ENCODE measurements around the gene RRAGD.

DNA sequence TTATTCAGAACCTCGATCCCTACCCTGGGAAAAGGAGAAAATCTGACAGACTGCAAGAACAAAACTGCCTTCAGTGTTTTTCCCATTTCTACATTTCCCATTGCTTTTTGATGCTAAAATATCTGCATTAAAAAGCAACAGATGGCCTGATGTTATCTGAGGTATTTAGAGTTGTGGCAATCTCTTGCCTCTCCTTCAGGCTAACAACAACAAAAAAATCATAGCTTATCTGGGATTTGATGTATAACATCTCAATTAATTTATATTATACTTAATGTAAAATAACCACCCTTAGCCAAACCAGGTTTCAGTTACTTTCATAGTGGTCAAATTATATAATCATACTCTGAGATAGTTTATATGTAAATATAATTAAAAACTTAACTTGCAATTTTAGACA lies 81.2 kb downstream of the RRAGD start:
- TF ChIP-seq CTCF (IDR thresholded peaks at IDR 0.05) (no peak), POLR2AphosphoS5 (IDR thresholded peaks at IDR 0.05) (no peak), POLR2A (IDR thresholded peaks at IDR 0.05) (no peak)

All from prostate gland (tissue), 2 donors.